HG02981 (cell line): ENCODE data around the gene RPRD1B.

Experiments
- ATAC-seq: cut with Tn5 transposase; IDR thresholded peaks from one replicate; pipeline ENCODE4 v1.9.1; 2021; ENCODE audit warnings: mild to moderate bottlenecking, moderate library complexity; ENCODE audit not compliant: unreplicated experiment

Gene RPRD1B

GRCh38 chr20:38034108-38034649, 633 bp downstream of the RPRD1B start:
- ATAC-seq, result no peak

GRCh38 chr20:38034961-38035360, 1.4 kb downstream of the RPRD1B start:
- ATAC-seq, result no peak

GRCh38 chr20:38036366-38036765, 2.8 kb downstream of the RPRD1B start:
- ATAC-seq, result no peak

- ATAC-seq, result no peak
Measured at GRCh38 chr20:38040276-38040675, 6.7 kb downstream of the RPRD1B start.

- ATAC-seq, result no peak
Measured at GRCh38 chr20:38043512-38044300, 10.2 kb downstream of the RPRD1B start.

GRCh38 chr20:38044685-38045084, 11.1 kb downstream of the RPRD1B start:
- no peak for ATAC-seq

- no peak for ATAC-seq
Measured at GRCh38 chr20:38046572-38046971, 13.0 kb downstream of the RPRD1B start.

- ATAC-seq, result no peak
Measured at GRCh38 chr20:38049800-38050199, 16.3 kb downstream of the RPRD1B start.

GRCh38 chr20:38050686-38051085, 17.1 kb downstream of the RPRD1B start:
- ATAC-seq, result no peak

GRCh38 chr20:38052870-38053269, 19.3 kb downstream of the RPRD1B start:
- no peak for ATAC-seq

GRCh38 chr20:38054647-38055046, 21.1 kb downstream of the RPRD1B start:
- no peak for ATAC-seq

- no peak for ATAC-seq
Measured at GRCh38 chr20:38055294-38055693, 21.7 kb downstream of the RPRD1B start.

- ATAC-seq, result no peak
Measured at GRCh38 chr20:38055848-38056247, 22.3 kb downstream of the RPRD1B start.

- no peak for ATAC-seq
Measured at GRCh38 chr20:38057351-38057972, 23.9 kb downstream of the RPRD1B start.

- ATAC-seq, result no peak
Measured at GRCh38 chr20:38059832-38060231, 26.3 kb downstream of the RPRD1B start.

GRCh38 chr20:38060536-38060935, 27.0 kb downstream of the RPRD1B start:
- ATAC-seq, result no peak

- ATAC-seq, result peak; percentile 48
Measured at GRCh38 chr20:38061109-38061508, 27.6 kb downstream of the RPRD1B start.

GRCh38 chr20:38062890-38063289, 29.3 kb downstream of the RPRD1B start:
- no peak for ATAC-seq

GRCh38 chr20:38063911-38064530, 30.5 kb downstream of the RPRD1B start:
- ATAC-seq, result no peak

- no peak for ATAC-seq
Measured at GRCh38 chr20:38065764-38066375, 32.3 kb downstream of the RPRD1B start.

GRCh38 chr20:38066969-38067716, 33.6 kb downstream of the RPRD1B start:
- no peak for ATAC-seq
